ENCODE data around the gene S100A4.
"Not testable (repeated sequence)": the region's sequence is repeated elsewhere in the genome, so short reads cannot be mapped to it uniquely, and the experiment has no call there.

GRCh38 chr1:153583514-153583913 lies 37.9 kb upstream of the S100A4 start:
- TF ChIP-seq, protein P1, sequence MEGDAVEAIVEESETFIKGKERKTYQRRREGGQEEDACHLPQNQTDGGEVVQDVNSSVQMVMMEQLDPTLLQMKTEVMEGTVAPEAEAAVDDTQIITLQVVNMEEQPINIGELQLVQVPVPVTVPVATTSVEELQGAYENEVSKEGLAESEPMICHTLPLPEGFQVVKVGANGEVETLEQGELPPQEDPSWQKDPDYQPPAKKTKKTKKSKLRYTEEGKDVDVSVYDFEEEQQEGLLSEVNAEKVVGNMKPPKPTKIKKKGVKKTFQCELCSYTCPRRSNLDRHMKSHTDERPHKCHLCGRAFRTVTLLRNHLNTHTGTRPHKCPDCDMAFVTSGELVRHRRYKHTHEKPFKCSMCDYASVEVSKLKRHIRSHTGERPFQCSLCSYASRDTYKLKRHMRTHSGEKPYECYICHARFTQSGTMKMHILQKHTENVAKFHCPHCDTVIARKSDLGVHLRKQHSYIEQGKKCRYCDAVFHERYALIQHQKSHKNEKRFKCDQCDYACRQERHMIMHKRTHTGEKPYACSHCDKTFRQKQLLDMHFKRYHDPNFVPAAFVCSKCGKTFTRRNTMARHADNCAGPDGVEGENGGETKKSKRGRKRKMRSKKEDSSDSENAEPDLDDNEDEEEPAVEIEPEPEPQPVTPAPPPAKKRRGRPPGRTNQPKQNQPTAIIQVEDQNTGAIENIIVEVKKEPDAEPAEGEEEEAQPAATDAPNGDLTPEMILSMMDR (IDR thresholded peaks at IDR 0.05) = not testable (repeated sequence)
- TF ChIP-seq POLR2A (IDR thresholded peaks at IDR 0.05) = not testable (repeated sequence)
